Gastroesophageal sphincter (tissue), 4 donors: ENCODE measurements around the gene CYP3A7. TPM values are rescaled to one million over a fixed set of nuclear protein-coding genes. Genes with fewer than 3 reads are reported as not detected.

Experiments used
- ATAC-seq: fragments of 150-250 bp; one replicate; pipeline ENCODE4 v1.9.1; 2016; ENCODE audit warnings: mild to moderate bottlenecking, moderate library complexity
- H3K27ac ChIP-seq, 4 donors: fragments of 200-600 bp; sonication (generic) in 3 of 4; 1 replicate in 3 of 4; 2 replicates in 1 of 4; pipeline ENCODE4 v1.5.1; 2016 to 2019
- H3K27me3 ChIP-seq: fragments of 200-600 bp; sonication (generic); one replicate; pipeline ENCODE4 v1.5.1; 2019
- H3K36me3 ChIP-seq, 2 donors: fragments of 200-600 bp; sonication (generic); one replicate each; pipeline ENCODE4 v1.5.1; 2019; ENCODE audit warnings: control low read depth in 1 of 2
- H3K4me1 ChIP-seq, 3 donors: fragments of 200-600 bp; sonication (generic); 1 replicate in 2 of 3; 2 replicates in 1 of 3; pipeline ENCODE4 v1.5.1; 2016 to 2019; ENCODE audit warnings: control low read depth in 2 of 3
- H3K4me3 ChIP-seq, 2 donors: fragments of 200-600 bp; sonication (generic); one replicate each; pipeline ENCODE4 v1.5.1; 2019; ENCODE audit warnings: mild to moderate bottlenecking in 1 of 2, moderate library complexity in 1 of 2
- H3K9me3 ChIP-seq, 3 donors: fragments of 200-600 bp; sonication (generic); one replicate each; pipeline ENCODE4 v1.5.1; 2017 to 2019; ENCODE audit warnings: control low read depth in 2 of 3
- EP300 ChIP-seq: sonication (generic); formaldehyde crosslinking; IDR thresholded peaks from one replicate; pipeline ENCODE4 v1.6.1; 2017; ENCODE audit warnings: antibody characterized with exemption, mild to moderate bottlenecking
- POLR2A ChIP-seq, 2 donors: fragments of 450-650 bp; IDR thresholded peaks; one replicate each; pipeline ENCODE4 v1.6.1; 2017; ENCODE audit warnings: antibody characterized with exemption in 2 of 2, mild to moderate bottlenecking in 2 of 2, moderate library complexity in 1 of 2
- POLR2AphosphoS5 ChIP-seq: sonication (generic); formaldehyde crosslinking; IDR thresholded peaks from one replicate; pipeline ENCODE4 v1.6.1; 2017; ENCODE audit warnings: antibody characterized with exemption
- WGBS, 2 donors: methylation state at CpG; one replicate each; pipeline ENCODE4 v1.1.5; 2018; ENCODE audit warnings: low coverage in 1 of 2; 5-methylcytosine and 5-hydroxymethylcytosine counted together
- total RNA-seq, 4 donors: library from RNA; depleted of rRNA; stranded (reverse); fragments of >200 nt; gene quantifications; one replicate each; pipeline ENCODE4 v1.1.0, GENCODE V29; 2016
- TF ChIP-seq, protein P1 (sequence below), 4 experiments: fragments of 200-600 bp in 2 of 4; fragments of 450-650 bp in 2 of 4; sonication (generic) in 1 of 4; IDR thresholded peaks; one replicate each; pipeline ENCODE4 v1.5.1; 2017 to 2019; ENCODE audit warnings: antibody characterized with exemption in 4 of 4, mild to moderate bottlenecking in 2 of 4, moderate library complexity in 2 of 4

The CYP3A7 gene
- total RNA-seq, 4 donors from 2014 or later = not detected

DNA sequence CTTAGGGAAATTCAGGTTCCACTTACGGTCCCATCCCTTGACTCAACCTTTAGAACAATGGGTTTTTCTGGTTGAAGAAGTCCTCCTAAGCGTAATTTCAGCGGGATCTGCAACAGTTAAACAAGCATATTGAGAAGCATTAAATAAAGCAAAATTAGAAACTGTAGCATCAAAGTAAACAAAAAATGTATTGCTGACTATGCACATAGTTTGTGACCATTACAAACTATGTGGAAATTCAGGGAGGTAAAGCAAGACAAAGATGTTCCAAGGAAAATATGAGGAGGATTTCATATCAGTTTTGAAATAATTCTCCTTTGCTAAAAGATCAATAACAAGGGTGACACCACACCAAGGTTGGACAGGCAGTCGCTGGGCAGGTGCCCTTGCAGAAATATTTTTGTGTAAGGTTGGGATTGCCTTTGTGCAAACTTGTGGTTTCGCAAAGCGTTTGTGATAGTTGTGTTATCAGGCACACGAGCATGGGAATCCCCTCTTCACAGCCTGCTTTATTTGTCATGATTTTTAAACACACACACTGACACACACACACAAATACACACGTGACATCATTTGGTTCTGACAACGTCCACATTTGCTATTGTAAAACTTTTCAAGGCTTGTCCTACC, 49.8 kb downstream of the CYP3A7 start:
- no peak for ATAC-seq
- no peak overlapping the region for H3K4me3 ChIP-seq
- WGBS, 2 donors = 87% methylated on average over 5 to 9 of the region's 9 CpGs

DNA sequence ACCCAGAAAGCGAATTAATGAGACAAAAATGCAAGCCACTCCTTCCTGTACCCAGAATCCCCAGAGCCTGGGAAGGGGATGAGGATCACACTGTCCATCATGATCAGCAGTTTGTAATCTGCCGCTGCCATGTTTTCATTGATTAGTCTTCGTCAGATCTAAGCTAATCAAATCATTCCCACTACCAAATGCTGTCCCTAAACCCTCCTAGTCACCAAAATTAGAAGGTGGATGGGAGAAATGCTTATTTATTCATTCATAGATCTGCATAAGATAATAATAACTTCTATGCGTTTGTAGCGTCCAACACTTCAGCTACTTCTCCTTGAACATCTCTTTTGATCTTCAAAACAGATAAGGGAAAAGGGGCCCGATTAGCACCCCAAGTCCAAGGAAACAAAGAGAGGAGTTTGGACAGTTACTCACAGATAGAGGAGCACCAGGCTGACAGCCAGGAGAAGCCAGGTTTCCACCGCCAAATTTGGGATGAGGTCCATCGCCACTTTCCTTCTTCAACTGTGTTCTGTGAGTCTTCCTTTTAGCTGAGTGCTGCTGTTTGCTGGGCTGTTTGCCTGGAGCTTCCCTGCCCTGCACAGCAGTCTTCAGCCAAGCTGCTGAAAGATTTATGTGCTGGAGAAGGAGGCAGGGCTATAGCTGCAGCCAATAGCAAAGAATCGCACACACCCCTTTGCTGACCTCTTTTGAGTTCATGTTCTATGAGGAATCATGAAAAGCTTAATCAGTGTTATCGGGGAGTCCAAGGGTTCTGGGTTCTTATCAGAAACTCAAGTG, 55.4 kb downstream of the CYP3A7 start, which contains the start of gene CYP3A5:
Gene CYP3A5 (minus strand): TSS at position 597 of the 792 bp plus-strand sequence. CDS start 100 bp downstream, at position 497.
- Histone ChIP-seq H3K9me3 (peaks cover 0 to 7% (median 0%) of the 10 kb centered on the region in 3 donors), H3K36me3 (no peaks in the 10 kb centered on the region), H3K27ac (peak within 1 kb of the TSS in 1 of 4 donors; percentile 48), H3K27me3 (no peaks in the 10 kb centered on the region), H3K4me3 (peak within 1 kb of the TSS in 1 of 2 donors; percentile 10), H3K4me1 (peaks cover 0 to 4% (median 0%) of the 10 kb centered on the region in 3 donors)
- WGBS, 2 donors = 47 to 52% methylated on average over 7 to 9 of the region's 10 CpGs
- TF ChIP-seq, protein P1, sequence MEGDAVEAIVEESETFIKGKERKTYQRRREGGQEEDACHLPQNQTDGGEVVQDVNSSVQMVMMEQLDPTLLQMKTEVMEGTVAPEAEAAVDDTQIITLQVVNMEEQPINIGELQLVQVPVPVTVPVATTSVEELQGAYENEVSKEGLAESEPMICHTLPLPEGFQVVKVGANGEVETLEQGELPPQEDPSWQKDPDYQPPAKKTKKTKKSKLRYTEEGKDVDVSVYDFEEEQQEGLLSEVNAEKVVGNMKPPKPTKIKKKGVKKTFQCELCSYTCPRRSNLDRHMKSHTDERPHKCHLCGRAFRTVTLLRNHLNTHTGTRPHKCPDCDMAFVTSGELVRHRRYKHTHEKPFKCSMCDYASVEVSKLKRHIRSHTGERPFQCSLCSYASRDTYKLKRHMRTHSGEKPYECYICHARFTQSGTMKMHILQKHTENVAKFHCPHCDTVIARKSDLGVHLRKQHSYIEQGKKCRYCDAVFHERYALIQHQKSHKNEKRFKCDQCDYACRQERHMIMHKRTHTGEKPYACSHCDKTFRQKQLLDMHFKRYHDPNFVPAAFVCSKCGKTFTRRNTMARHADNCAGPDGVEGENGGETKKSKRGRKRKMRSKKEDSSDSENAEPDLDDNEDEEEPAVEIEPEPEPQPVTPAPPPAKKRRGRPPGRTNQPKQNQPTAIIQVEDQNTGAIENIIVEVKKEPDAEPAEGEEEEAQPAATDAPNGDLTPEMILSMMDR (IDR thresholded peaks at IDR 0.05) = no peak
- TF ChIP-seq EP300 (no peak), POLR2AphosphoS5 (no peak), POLR2A (IDR thresholded peaks at IDR 0.05) (no peak)
- ATAC-seq = peak; percentile 62

More for the DNA sequence above, 49.8 kb downstream of the CYP3A7 start:
- TF ChIP-seq, protein P1 (IDR thresholded peaks at IDR 0.05) = no peak
- TF ChIP-seq EP300 (no peak), POLR2AphosphoS5 (no peak), POLR2A (IDR thresholded peaks at IDR 0.05) (no peak)
- Histone ChIP-seq H3K36me3 (no peaks in the 10 kb centered on the region), H3K27me3 (no peaks in the 10 kb centered on the region), H3K27ac (no peak overlapping the region), H3K9me3 (peaks cover 0 to 7% (median 0%) of the 10 kb centered on the region in 3 donors), H3K4me1 (no peaks in the 10 kb centered on the region)

- peaks cover 0 to 7% (median 0%) of the 10 kb centered on the region in 3 donors for H3K9me3 ChIP-seq
- TF ChIP-seq POLR2AphosphoS5 (no peak), EP300 (no peak), POLR2A (IDR thresholded peaks at IDR 0.05) (no peak)
- TF ChIP-seq, protein P1 (IDR thresholded peaks at IDR 0.05) = no peak
- no peaks in the 10 kb centered on the region for H3K36me3 ChIP-seq
- no peaks in the 10 kb centered on the region for H3K27me3 ChIP-seq
- no peak for ATAC-seq
- H3K4me1 ChIP-seq = peaks cover 0 to 4% (median 0%) of the 10 kb centered on the region in 3 donors
- peak overlapping the region in 1 of 4 donors; percentile 48 for H3K27ac ChIP-seq
- WGBS, 2 donors = 30 to 35% methylated on average over 2 to 4 of the region's 4 CpGs
- H3K4me3 ChIP-seq = no peak overlapping the region
Measured at GRCh38 chr7:99679032-99679399, 56.0 kb downstream of the CYP3A7 start.

GRCh38 chr7:99677648-99678045, 57.3 kb downstream of the CYP3A7 start:
- H3K9me3 ChIP-seq = peaks cover 0 to 7% (median 0%) of the 10 kb centered on the region in 3 donors
- WGBS, 2 donors = 100% methylated on average over 1 to 2 of the region's 2 CpGs
- no peak overlapping the region for H3K27ac ChIP-seq
- no peaks in the 10 kb centered on the region for H3K27me3 ChIP-seq
- TF ChIP-seq POLR2A (IDR thresholded peaks at IDR 0.05) (no peak), POLR2AphosphoS5 (no peak), EP300 (no peak)
- TF ChIP-seq, protein P1 (IDR thresholded peaks at IDR 0.05) = no peak
- H3K36me3 ChIP-seq = peaks cover 0 to 5% of the 10 kb centered on the region in 2 donors
- no peak overlapping the region for H3K4me3 ChIP-seq
- no peak for ATAC-seq
- H3K4me1 ChIP-seq = peaks cover 0 to 4% (median 0%) of the 10 kb centered on the region in 3 donors
